DOHH2 (cell line): ENCODE results near the gene PPP6R3.

Experiments used
- CTCF ChIP-seq: fragments of 200-600 bp; sonication (generic); IDR thresholded peaks from one replicate; pipeline ENCODE4 v1.5.1; 2014; ENCODE audit warnings: antibody characterized with exemption, mild to moderate bottlenecking, low read depth, low read length; ENCODE audit not compliant: poor library complexity, severe bottlenecking
- EZH2phosphoT487 ChIP-seq: fragments of 200-600 bp; sonication (generic); IDR thresholded peaks from 2 replicates; pipeline ENCODE4 v1.6.1; 2017; ENCODE audit warnings: borderline replicate concordance, mild to moderate bottlenecking, antibody characterized with exemption, low read length, moderate library complexity, mixed read lengths

GRCh38 chr11:68610452-68611116, 150.0 kb downstream of the PPP6R3 start:
- TF ChIP-seq CTCF (no peak), EZH2phosphoT487 (no peak)
